ENCODE measurements around the gene LRCH1. TPM values are rescaled to one million over a fixed set of nuclear protein-coding genes. Genes with fewer than 3 reads are reported as not detected.

The LRCH1 gene
- total and polyA plus RNA-seq, 11 donors = 4.5 to 20.1 (median 12.5) TPM

- no peaks in the 10 kb centered on the region for H3K27me3 ChIP-seq
- H3K36me3 ChIP-seq = no peaks in the 10 kb centered on the region
- H3K4me3 ChIP-seq = no peak overlapping the region
- peaks cover 6 to 46% (median 27%) of the 10 kb centered on the region in 12 donors for H3K4me1 ChIP-seq
- peak in 1 of 4 donors; percentile 82 for ATAC-seq
- DNase-seq = peak in 2 of 5 donors; percentile 20 to 32
- WGBS, 4 donors = 54 to 62% (median 55%) methylated on average over 2 of the region's 2 CpGs
- TF ChIP-seq POLR2A (IDR thresholded peaks at IDR 0.05) = no peak
- TF ChIP-seq, protein P1, sequence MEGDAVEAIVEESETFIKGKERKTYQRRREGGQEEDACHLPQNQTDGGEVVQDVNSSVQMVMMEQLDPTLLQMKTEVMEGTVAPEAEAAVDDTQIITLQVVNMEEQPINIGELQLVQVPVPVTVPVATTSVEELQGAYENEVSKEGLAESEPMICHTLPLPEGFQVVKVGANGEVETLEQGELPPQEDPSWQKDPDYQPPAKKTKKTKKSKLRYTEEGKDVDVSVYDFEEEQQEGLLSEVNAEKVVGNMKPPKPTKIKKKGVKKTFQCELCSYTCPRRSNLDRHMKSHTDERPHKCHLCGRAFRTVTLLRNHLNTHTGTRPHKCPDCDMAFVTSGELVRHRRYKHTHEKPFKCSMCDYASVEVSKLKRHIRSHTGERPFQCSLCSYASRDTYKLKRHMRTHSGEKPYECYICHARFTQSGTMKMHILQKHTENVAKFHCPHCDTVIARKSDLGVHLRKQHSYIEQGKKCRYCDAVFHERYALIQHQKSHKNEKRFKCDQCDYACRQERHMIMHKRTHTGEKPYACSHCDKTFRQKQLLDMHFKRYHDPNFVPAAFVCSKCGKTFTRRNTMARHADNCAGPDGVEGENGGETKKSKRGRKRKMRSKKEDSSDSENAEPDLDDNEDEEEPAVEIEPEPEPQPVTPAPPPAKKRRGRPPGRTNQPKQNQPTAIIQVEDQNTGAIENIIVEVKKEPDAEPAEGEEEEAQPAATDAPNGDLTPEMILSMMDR (IDR thresholded peaks at IDR 0.05) = no peak
- H3K9me3 ChIP-seq = peaks cover 0 to 8% (median 2%) of the 10 kb centered on the region in 12 donors
- peak overlapping the region in 9 of 12 donors; percentile 12 to 66 (median 47) for H3K27ac ChIP-seq
- intact Hi-C loops (cut with DNase I) = no loop called here
Measured at GRCh38 chr13:46520166-46520565, 32.8 kb upstream of the LRCH1 start.

- peak overlapping the region in 2 of 12 donors; percentile 12 to 24 for H3K27ac ChIP-seq
- WGBS, 4 donors = 43 to 53% (median 45%) methylated on average over 3 of the region's 3 CpGs
- H3K4me3 ChIP-seq = no peak overlapping the region
- ATAC-seq (no peak), DNase-seq (no peak)
- intact Hi-C loops (cut with DNase I) = no loop called here
- peaks cover 6 to 43% (median 24%) of the 10 kb centered on the region in 12 donors for H3K4me1 ChIP-seq
- H3K27me3 ChIP-seq = no peaks in the 10 kb centered on the region
- TF ChIP-seq POLR2A (IDR thresholded peaks at IDR 0.05) = no peak
- TF ChIP-seq, protein P1 (IDR thresholded peaks at IDR 0.05) = no peak
- H3K36me3 ChIP-seq = no peaks in the 10 kb centered on the region
- H3K9me3 ChIP-seq = peaks cover 0 to 8% (median 2%) of the 10 kb centered on the region in 12 donors
Measured at GRCh38 chr13:46521486-46521885, 31.5 kb upstream of the LRCH1 start.

DNA sequence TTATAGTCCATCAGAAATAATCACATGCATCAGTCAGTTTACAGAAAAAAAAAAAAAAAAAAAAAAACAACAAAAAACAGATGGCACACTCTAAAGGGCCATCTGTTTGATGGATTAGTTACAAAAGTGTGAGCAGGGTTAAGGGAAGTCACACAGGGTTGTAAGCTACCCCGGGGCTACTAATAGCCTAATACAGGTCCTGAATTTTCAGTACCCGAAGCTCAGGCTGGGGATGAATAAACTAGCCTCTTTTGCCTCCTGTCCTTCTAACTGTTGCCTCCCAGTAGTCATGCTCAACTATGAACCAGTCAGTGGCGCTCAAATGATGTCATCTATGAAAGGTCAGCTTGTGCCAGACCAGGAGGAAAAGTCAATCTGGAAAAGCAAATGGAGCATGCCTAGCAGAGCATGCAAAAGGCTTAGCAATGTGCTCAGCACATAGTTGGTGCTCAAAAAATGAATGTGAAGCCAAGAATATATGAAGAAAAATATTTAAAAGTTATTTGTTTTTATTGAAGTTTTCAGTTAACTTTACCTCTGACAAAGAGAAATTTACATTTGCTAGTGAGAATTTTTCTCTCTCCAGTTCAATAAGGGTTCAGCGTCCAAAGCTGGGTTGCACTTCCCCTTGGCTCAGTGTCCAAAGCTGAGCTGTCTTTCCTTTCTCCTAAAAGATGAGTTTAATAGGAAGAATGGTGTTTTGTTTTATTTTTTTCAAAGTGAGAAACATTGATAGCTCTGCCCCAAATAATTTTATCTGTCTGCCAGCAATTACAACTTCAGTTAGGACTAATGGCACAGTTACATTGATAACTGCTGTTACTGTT lies 30.8 kb upstream of the LRCH1 start:
- intact Hi-C loops (cut with DNase I) = no loop called here
- peak overlapping the region in 6 of 12 donors; percentile 12 to 41 (median 26) for H3K27ac ChIP-seq
- H3K4me3 ChIP-seq = no peak overlapping the region
- H3K9me3 ChIP-seq = peaks cover 0 to 8% (median 2%) of the 10 kb centered on the region in 12 donors
- no peaks in the 10 kb centered on the region for H3K36me3 ChIP-seq
- DNase-seq (peak in 1 of 5 donors; percentile 21), ATAC-seq (no peak)
- WGBS, 4 donors = 34 to 38% (median 36%) methylated on average over 4 of the region's 4 CpGs
- H3K27me3 ChIP-seq = no peaks in the 10 kb centered on the region
- no peak for TF ChIP-seq POLR2A (IDR thresholded peaks at IDR 0.05)
- TF ChIP-seq, protein P1 (IDR thresholded peaks at IDR 0.05) = no peak
- peaks cover 6 to 42% (median 21%) of the 10 kb centered on the region in 12 donors for H3K4me1 ChIP-seq

DNA sequence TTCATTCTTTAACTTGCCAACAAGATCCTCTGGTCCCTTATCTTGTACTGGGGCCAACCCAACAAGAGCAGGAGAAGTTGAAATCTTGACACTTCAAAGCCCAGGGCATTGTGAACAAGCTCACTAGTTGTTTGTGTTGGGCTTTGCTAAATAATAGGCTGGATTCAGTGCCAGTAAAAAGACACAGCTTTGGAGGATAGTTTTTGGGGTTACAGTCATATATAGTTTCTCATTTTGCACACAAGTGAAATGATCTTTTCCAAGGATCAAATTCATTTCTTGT lies 30.3 kb upstream of the LRCH1 start:
- Histone ChIP-seq H3K4me3 (no peak overlapping the region), H3K27me3 (no peaks in the 10 kb centered on the region), H3K4me1 (peaks cover 6 to 37% (median 20%) of the 10 kb centered on the region in 12 donors), H3K9me3 (peaks cover 0 to 8% (median 2%) of the 10 kb centered on the region in 12 donors), H3K36me3 (no peaks in the 10 kb centered on the region), H3K27ac (peak overlapping the region in 5 of 12 donors; percentile 18 to 41 (median 24))
- TF ChIP-seq, protein P1 (IDR thresholded peaks at IDR 0.05) = no peak
- TF ChIP-seq POLR2A (IDR thresholded peaks at IDR 0.05) = no peak
- intact Hi-C loops (cut with DNase I) = no loop called here
- ATAC-seq (no peak), DNase-seq (no peak)
